ENCODE measurements around the gene ZNF846.
A peak's percentile ranks its signal among the peaks of the same experiment; 100 is the strongest.

ZNF846 gene

GRCh38 chr19:9768175-9769112 is at the start of gene ZNF846:
ZNF846 (minus strand) TSS chr19:9768738; CDS start chr19:9764950, 3,788 bp downstream.
- Histone ChIP-seq H3K9me3 (ENCODE audit: control insufficient read depth, insufficient read depth, low read length) (no peaks in the 10 kb centered on the region), H3K36me3 (ENCODE audit: insufficient read depth, low read length) (no peaks in the 10 kb centered on the region), H3K4me1 (ENCODE audit: insufficient read depth, low read length) (no peaks in the 10 kb centered on the region), H3K9ac (ENCODE audit: low read depth, low read length) (peak within 1 kb of the TSS; percentile 98)

- Histone ChIP-seq H3K9me3 (ENCODE audit: control insufficient read depth, insufficient read depth, low read length) (no peaks in the 10 kb centered on the region), H3K4me1 (ENCODE audit: insufficient read depth, low read length) (no peaks in the 10 kb centered on the region), H3K36me3 (ENCODE audit: insufficient read depth, low read length) (no peaks in the 10 kb centered on the region), H3K9ac (ENCODE audit: low read depth, low read length) (peak overlapping the region; percentile 74)
Measured at GRCh38 chr19:9818175-9818733, 49.7 kb upstream of the ZNF846 start.

DNA sequence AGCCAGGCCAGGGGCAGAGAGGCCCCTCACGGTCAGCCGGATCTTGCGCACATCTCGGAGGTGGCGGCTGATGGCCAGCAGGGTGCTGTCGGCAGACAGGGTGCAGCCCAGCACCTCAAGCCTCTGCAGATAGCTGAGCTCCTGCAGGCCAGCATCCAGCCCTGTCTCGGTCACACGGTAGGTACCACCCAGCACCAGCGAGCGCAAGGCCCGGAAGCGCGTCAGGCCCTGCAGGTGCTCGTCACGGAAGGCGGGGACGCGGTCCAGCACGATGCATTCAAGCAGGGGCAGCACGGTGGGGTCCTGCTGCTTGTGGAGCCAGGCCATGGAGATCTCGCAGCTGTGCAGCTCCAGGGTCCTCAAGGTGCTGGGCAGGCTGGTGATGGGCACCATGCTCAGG is 42.6 kb upstream of the ZNF846 start:
- peaks cover 7% of the 10 kb centered on the region; the same call in 1 of the 2 replicates for H3K36me3 ChIP-seq (ENCODE audit: insufficient read depth, low read length)
- no peaks in the 10 kb centered on the region for H3K9me3 ChIP-seq (ENCODE audit: control insufficient read depth, insufficient read depth, low read length)
- H3K4me1 ChIP-seq (ENCODE audit: insufficient read depth, low read length) = no peaks in the 10 kb centered on the region
- H3K9ac ChIP-seq (ENCODE audit: low read depth, low read length) = no peak overlapping the region

- no peaks in the 10 kb centered on the region for H3K9me3 ChIP-seq (ENCODE audit: control insufficient read depth, insufficient read depth, low read length)
- no peaks in the 10 kb centered on the region for H3K4me1 ChIP-seq (ENCODE audit: insufficient read depth, low read length)
- no peak overlapping the region for H3K9ac ChIP-seq (ENCODE audit: low read depth, low read length)
- peaks cover 7% of the 10 kb centered on the region; the same call in 1 of the 2 replicates for H3K36me3 ChIP-seq (ENCODE audit: insufficient read depth, low read length)
Measured at GRCh38 chr19:9808855-9809824, 40.6 kb upstream of the ZNF846 start.

GRCh38 chr19:9806803-9807202 is 38.3 kb upstream of the ZNF846 start:
- no peak overlapping the region for H3K9ac ChIP-seq (ENCODE audit: low read depth, low read length)
- H3K4me1 ChIP-seq (ENCODE audit: insufficient read depth, low read length) = no peaks in the 10 kb centered on the region
- H3K9me3 ChIP-seq (ENCODE audit: control insufficient read depth, insufficient read depth, low read length) = no peaks in the 10 kb centered on the region
- peaks cover 7% of the 10 kb centered on the region; the same call in 1 of the 2 replicates for H3K36me3 ChIP-seq (ENCODE audit: insufficient read depth, low read length)

- Histone ChIP-seq H3K36me3 (ENCODE audit: insufficient read depth, low read length) (no peaks in the 10 kb centered on the region), H3K4me1 (ENCODE audit: insufficient read depth, low read length) (no peaks in the 10 kb centered on the region), H3K9ac (ENCODE audit: low read depth, low read length) (no peak overlapping the region)
Measured at GRCh38 chr19:9801976-9802375, 33.4 kb upstream of the ZNF846 start.

DNA sequence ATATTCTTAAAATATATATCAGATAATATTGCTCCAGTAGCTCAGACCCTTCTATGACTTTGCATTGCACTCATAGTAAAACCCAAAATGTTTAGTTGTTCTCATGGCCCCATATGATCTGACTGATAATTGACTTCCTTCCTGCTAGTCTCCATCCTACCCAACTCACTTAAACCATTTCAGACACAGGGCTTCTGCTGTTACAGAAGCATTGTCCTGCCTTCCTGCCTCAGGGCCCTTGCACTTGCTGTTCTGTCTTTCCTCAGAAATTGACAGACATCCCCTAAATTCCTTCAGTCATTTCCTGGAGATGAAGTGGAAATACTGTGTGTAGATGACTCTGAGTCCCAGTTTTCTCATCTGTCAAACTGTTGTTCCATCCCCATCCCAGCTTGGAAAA is 30.6 kb upstream of the ZNF846 start:
- Histone ChIP-seq H3K36me3 (ENCODE audit: insufficient read depth, low read length) (no peaks in the 10 kb centered on the region), H3K9ac (ENCODE audit: low read depth, low read length) (no peak overlapping the region), H3K4me1 (ENCODE audit: insufficient read depth, low read length) (no peaks in the 10 kb centered on the region), H3K9me3 (ENCODE audit: control insufficient read depth, insufficient read depth, low read length) (no peaks in the 10 kb centered on the region; the same call in 1 of the 2 replicates)

More at GRCh38 chr19:9801976-9802375, 33.4 kb upstream of the ZNF846 start:
- H3K9me3 ChIP-seq (ENCODE audit: control insufficient read depth, insufficient read depth, low read length) = no peaks in the 10 kb centered on the region; the same call in 1 of the 2 replicates

DNA sequence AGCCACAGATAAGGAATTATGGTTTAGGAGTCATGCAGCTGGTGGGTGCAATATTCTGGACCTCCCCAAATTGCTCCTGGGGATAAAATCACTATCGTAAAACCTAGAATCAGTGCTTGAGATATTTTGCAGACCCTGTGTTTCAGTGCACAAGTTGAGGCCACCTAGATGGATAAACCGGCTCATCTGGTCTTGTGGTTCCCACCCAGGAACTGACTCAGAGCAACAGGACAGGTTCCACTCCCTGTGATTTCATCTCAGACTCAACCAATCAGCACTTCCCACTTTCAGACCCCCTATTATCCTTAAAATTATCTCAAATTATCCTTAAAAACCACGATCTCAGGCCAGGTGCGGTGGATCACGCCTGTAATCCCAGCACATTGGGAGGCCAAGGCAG is 29.3 kb upstream of the ZNF846 start:
- Histone ChIP-seq H3K36me3 (ENCODE audit: insufficient read depth, low read length) (no peaks in the 10 kb centered on the region), H3K4me1 (ENCODE audit: insufficient read depth, low read length) (no peaks in the 10 kb centered on the region), H3K9ac (ENCODE audit: low read depth, low read length) (no peak overlapping the region), H3K9me3 (ENCODE audit: control insufficient read depth, insufficient read depth, low read length) (no peaks in the 10 kb centered on the region; the same call in none of the 2 replicates)

DNA sequence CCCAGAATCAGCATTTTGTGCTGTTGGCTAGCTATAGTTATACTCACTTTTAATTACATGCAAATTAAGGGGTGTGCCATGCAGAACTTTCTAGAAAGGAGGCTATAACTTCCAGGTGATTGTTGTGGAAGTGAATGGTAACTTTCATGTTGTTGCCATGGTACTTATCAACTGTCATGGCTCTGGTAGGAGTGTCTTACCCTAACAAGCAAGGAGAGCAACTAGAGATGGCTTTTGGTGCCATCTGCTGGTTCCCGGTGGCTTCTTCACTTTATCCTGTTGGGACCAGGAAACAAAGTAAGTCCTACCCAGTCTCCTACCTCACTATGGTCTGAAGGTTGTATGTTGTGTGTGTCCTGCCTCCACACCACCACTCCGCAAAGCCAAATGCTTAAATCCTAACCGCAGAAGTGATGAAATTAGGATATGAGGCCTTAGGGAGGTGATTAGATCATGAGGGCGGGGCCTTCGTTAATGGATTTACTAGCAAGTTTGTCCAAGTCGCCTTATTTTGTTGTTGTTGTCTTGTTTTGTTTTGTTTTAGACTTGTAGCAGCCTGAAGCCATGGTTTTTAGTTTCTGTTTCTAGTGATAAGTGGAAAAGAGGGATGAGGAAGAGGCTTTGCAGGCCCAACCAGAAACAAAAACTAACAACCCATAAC is 27.7 kb upstream of the ZNF846 start:
- no peaks in the 10 kb centered on the region; the same call in none of the 2 replicates for H3K9me3 ChIP-seq (ENCODE audit: control insufficient read depth, insufficient read depth, low read length)
- no peak overlapping the region for H3K9ac ChIP-seq (ENCODE audit: low read depth, low read length)
- no peaks in the 10 kb centered on the region for H3K4me1 ChIP-seq (ENCODE audit: insufficient read depth, low read length)
- no peaks in the 10 kb centered on the region for H3K36me3 ChIP-seq (ENCODE audit: insufficient read depth, low read length)

DNA sequence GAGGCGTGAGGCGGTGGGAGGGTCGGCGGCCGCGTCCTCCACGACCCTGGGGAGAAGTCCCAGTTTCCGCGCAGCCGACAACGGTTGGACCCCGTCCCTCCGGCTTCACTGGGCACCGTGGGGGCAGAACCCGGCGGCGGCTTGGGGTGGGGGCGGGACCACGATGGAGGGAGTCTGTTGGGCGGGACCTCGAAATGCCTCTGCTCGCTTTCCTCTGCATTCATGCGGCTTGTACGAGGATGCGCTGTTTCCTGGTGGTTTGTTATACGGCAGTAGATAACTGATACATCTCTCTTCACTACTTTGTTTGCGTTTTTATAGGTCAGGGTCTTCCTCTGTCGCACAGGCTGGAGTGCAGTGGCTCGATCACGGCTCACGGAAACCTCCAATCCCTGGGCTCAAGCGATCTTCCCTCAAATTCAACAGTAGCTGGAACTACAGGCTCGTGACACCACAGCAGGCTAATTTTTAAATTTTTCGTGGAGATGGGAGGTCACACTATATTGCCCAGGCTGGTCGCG is 24.6 kb upstream of the ZNF846 start:
- Histone ChIP-seq H3K36me3 (ENCODE audit: insufficient read depth, low read length) (no peaks in the 10 kb centered on the region), H3K9ac (ENCODE audit: low read depth, low read length) (peak overlapping the region; percentile 82), H3K9me3 (ENCODE audit: control insufficient read depth, insufficient read depth, low read length) (no peaks in the 10 kb centered on the region; the same call in none of the 2 replicates), H3K4me1 (ENCODE audit: insufficient read depth, low read length) (peaks cover 7% of the 10 kb centered on the region)

- peak overlapping the region; percentile 82 for H3K9ac ChIP-seq (ENCODE audit: low read depth, low read length)
- H3K4me1 ChIP-seq (ENCODE audit: insufficient read depth, low read length) = peaks cover 7% of the 10 kb centered on the region
- no peaks in the 10 kb centered on the region for H3K36me3 ChIP-seq (ENCODE audit: insufficient read depth, low read length)
- no peaks in the 10 kb centered on the region; the same call in 1 of the 2 replicates for H3K9me3 ChIP-seq (ENCODE audit: control insufficient read depth, insufficient read depth, low read length)
Measured at GRCh38 chr19:9792206-9793070, 23.9 kb upstream of the ZNF846 start.

DNA sequence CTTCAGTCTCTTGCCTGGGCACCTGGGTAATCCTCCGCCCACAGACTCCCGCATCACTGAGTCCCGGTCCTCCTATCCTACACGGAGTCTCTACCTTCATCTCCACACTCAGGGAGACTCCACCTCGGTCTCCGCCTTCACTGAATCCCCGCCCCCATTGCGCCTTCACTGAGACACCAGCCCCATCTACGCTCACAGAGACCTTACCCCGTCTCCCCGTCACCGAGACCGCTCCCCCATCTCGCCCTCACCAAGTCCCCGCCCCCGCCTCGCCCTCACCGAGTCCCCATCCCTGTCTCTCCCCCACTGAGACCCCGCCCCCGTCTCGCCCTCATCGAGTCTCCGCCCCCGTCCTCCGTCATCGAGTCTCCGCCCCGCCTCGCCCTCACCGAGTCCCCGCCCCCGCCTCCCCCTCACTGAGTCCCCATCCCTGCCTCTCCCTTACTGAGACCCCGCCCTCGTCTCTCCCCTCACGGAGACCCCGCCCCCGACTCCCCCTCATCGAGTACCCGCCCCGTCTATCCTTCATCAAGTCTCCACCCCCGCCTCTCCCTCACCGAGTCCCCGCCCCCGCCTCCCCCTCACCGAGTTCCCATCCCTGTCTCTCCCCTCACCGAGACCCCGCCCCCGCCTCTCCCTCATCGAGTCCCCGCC is 23.1 kb upstream of the ZNF846 start:
- peaks cover 7% of the 10 kb centered on the region for H3K4me1 ChIP-seq (ENCODE audit: insufficient read depth, low read length)
- no peaks in the 10 kb centered on the region; the same call in 1 of the 2 replicates for H3K9me3 ChIP-seq (ENCODE audit: control insufficient read depth, insufficient read depth, low read length)
- H3K9ac ChIP-seq (ENCODE audit: low read depth, low read length) = peak overlapping the region; percentile 57; the same call in 1 of the 2 replicates
- no peaks in the 10 kb centered on the region for H3K36me3 ChIP-seq (ENCODE audit: insufficient read depth, low read length)

Measured in ES-I3 (cell line).